HepG2 (cell line): Measurements from ENCODE around the gene CCNT2. TPM values are rescaled to one million over a fixed set of nuclear protein-coding genes. Genes with fewer than 3 reads are reported as not detected.

ENCODE experiments used
- AGO2 ChIP-seq: fragments of 200-400 bp; formaldehyde crosslinking; optimal IDR thresholded peaks from 2 replicates; pipeline ENCODE3; 2017; ENCODE audit warnings: mild to moderate bottlenecking, low read depth, low read length, moderate library complexity
- CEBPG ChIP-seq: IDR thresholded peaks from 2 replicates; pipeline ENCODE4 v1.6.1; 2016
- ELF3 ChIP-seq: IDR thresholded peaks from 2 replicates; pipeline ENCODE4 v1.6.1; 2016; ENCODE audit warnings: missing genetic modification reagents, missing compliant biosample characterization
- FOSL1 ChIP-seq: sonication (generic); formaldehyde crosslinking; IDR thresholded peaks from 2 replicates; pipeline ENCODE4 v1.9.0; 2021; ENCODE audit warnings: missing genetic modification reagents, borderline replicate concordance
- NFRKB ChIP-seq: fragments of 450-650 bp; IDR thresholded peaks from 2 replicates; pipeline ENCODE4 v1.6.1; 2017
- RXRB ChIP-seq: IDR thresholded peaks from 2 replicates; pipeline ENCODE4 v1.6.1; 2016; ENCODE audit warnings: borderline replicate concordance, missing genetic modification reagents, missing compliant biosample characterization
- SKI ChIP-seq: fragments of 450-650 bp; IDR thresholded peaks from one replicate; pipeline ENCODE4 v1.6.1; 2018; ENCODE audit warnings: mild to moderate bottlenecking; ENCODE audit not compliant: partially characterized antibody
- SRSF9 ChIP-seq: fragments of 200-400 bp; formaldehyde crosslinking; IDR thresholded peaks from 2 replicates; pipeline ENCODE4 v1.6.1; 2018; ENCODE audit warnings: borderline replicate concordance, mild to moderate bottlenecking, low read depth, low read length; ENCODE audit not compliant: insufficient read depth, poor library complexity, severe bottlenecking
- SYNCRIP ChIP-seq: fragments of 200-400 bp; formaldehyde crosslinking; IDR thresholded peaks from 2 replicates; pipeline ENCODE4 v1.6.1; 2018; ENCODE audit warnings: mild to moderate bottlenecking, low read depth, low read length; ENCODE audit not compliant: insufficient read depth
- XBP1 ChIP-seq: sonication (generic); formaldehyde crosslinking; IDR thresholded peaks from 2 replicates; pipeline ENCODE4 v1.5.0; 2020; ENCODE audit warnings: missing genetic modification reagents
- ZBTB42 ChIP-seq: sonication (generic); formaldehyde crosslinking; IDR thresholded peaks from 2 replicates; pipeline ENCODE4 v1.5.0; 2020; ENCODE audit warnings: mild to moderate bottlenecking, missing genetic modification reagents
- ZNF136 ChIP-seq: sonication (generic); formaldehyde crosslinking; IDR thresholded peaks from 2 replicates; pipeline ENCODE4 v1.8.1; 2022; ENCODE audit warnings: low read depth, mild to moderate bottlenecking, moderate library complexity, missing genetic modification reagents
- ZNF224 ChIP-seq: sonication (generic); formaldehyde crosslinking; IDR thresholded peaks from 2 replicates; pipeline ENCODE4 v1.5.0; 2020; ENCODE audit warnings: mild to moderate bottlenecking, missing genetic modification reagents
- ZNF235 ChIP-seq: sonication (generic); formaldehyde crosslinking; IDR thresholded peaks from 2 replicates; pipeline ENCODE4 v1.8.1; 2023; ENCODE audit warnings: mild to moderate bottlenecking, missing genetic modification reagents, borderline replicate concordance
- ZNF3 ChIP-seq: IDR thresholded peaks from 2 replicates; pipeline ENCODE4 v1.7.0; 2017; ENCODE audit warnings: inconsistent platforms
- polyA plus RNA-seq, 8 experiments: library from polyadenylated mRNA; depleted of rRNA in 3 of 8; stranded (reverse) in 7 of 8; unstranded in 1 of 8; fragments of >200 nt; fragmentation: Illumina TruSeq in 4 of 8; extraction: Trizol in 4 of 8; gene quantifications; 2 replicates each; pipeline versions ENCODE4 v1.2.1 to v1.2.3, GENCODE V29; 2011 to 2016; ENCODE audit warnings: low read depth in 4 of 8, missing spikeins in 1 of 8, mixed read lengths in 1 of 8; ENCODE audit not compliant: insufficient read depth in 1 of 8
- total RNA-seq, 5 experiments: library from RNA; depleted of rRNA; stranded (reverse); fragments of >200 nt; fragmentation: Illumina TruSeq; extraction: Trizol; gene quantifications; 2 replicates each; pipeline ENCODE4 v1.2.3, GENCODE V29; 2016; ENCODE audit warnings: low read depth in 1 of 5
- TF ChIP-seq, protein P1 (sequence below): sonication (generic); formaldehyde crosslinking; IDR thresholded peaks from 2 replicates; pipeline ENCODE4 v1.4.0; 2020; ENCODE audit warnings: mild to moderate bottlenecking, missing genetic modification reagents
- TF ChIP-seq, protein P2 (sequence below): sonication (generic); formaldehyde crosslinking; IDR thresholded peaks from 2 replicates; pipeline ENCODE4 v1.4.0; 2020; ENCODE audit warnings: missing genetic modification reagents
- TF ChIP-seq, protein P3 (sequence below): sonication (generic); formaldehyde crosslinking; IDR thresholded peaks from 2 replicates; pipeline ENCODE4 v1.4.0; 2020; ENCODE audit warnings: low read depth, mild to moderate bottlenecking, missing genetic modification reagents
- TF ChIP-seq, protein P4 (sequence below): sonication (generic); formaldehyde crosslinking; IDR thresholded peaks from 2 replicates; pipeline ENCODE4 v1.8.0; 2023; ENCODE audit warnings: mild to moderate bottlenecking, missing genetic modification reagents

CCNT2 gene
- total and polyA plus RNA-seq, 2 of the 13 experiments (the other 11 are each of a cell fraction or from before 2014, with no cell fraction given) = 22.1 to 34.4 TPM

DNA sequence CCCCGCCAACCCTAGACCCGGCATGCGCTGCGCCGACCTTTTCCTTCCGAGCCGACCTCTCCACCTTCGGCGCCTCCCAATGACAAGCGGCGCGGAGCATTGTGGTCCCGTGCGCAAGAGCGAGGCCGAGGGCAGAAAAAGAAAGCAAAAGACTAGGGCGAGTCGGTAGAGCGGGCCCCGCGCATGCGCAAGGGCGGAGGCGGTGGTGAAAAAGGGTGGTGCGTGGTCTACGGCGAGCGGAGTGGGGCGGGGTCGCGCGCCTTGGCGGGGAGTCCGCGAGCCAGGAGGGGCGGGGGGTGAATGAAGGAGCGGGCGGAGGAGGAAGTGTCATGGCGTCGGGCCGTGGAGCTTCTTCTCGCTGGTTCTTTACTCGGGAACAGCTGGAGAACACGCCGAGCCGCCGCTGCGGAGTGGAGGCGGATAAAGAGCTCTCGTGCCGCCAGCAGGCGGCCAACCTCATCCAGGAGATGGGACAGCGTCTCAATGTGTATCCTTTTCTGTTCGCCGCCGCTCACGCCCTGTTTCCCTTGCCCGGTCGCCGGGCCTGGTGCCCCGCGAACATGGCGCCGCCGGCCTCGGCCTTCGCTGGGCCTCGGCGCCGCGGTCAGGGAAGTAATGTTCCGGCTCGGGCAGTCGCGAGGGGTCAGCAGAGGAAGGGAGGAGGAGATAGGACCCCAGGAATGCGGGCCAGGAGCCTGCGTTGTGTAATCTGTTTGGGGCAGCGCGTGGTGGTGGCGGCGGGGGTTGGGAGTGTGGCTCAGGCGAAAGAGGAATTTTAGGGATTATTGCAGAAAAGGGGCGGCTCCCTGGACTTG lies at the start of gene CCNT2 (continued):
- TF ChIP-seq, protein P1, sequence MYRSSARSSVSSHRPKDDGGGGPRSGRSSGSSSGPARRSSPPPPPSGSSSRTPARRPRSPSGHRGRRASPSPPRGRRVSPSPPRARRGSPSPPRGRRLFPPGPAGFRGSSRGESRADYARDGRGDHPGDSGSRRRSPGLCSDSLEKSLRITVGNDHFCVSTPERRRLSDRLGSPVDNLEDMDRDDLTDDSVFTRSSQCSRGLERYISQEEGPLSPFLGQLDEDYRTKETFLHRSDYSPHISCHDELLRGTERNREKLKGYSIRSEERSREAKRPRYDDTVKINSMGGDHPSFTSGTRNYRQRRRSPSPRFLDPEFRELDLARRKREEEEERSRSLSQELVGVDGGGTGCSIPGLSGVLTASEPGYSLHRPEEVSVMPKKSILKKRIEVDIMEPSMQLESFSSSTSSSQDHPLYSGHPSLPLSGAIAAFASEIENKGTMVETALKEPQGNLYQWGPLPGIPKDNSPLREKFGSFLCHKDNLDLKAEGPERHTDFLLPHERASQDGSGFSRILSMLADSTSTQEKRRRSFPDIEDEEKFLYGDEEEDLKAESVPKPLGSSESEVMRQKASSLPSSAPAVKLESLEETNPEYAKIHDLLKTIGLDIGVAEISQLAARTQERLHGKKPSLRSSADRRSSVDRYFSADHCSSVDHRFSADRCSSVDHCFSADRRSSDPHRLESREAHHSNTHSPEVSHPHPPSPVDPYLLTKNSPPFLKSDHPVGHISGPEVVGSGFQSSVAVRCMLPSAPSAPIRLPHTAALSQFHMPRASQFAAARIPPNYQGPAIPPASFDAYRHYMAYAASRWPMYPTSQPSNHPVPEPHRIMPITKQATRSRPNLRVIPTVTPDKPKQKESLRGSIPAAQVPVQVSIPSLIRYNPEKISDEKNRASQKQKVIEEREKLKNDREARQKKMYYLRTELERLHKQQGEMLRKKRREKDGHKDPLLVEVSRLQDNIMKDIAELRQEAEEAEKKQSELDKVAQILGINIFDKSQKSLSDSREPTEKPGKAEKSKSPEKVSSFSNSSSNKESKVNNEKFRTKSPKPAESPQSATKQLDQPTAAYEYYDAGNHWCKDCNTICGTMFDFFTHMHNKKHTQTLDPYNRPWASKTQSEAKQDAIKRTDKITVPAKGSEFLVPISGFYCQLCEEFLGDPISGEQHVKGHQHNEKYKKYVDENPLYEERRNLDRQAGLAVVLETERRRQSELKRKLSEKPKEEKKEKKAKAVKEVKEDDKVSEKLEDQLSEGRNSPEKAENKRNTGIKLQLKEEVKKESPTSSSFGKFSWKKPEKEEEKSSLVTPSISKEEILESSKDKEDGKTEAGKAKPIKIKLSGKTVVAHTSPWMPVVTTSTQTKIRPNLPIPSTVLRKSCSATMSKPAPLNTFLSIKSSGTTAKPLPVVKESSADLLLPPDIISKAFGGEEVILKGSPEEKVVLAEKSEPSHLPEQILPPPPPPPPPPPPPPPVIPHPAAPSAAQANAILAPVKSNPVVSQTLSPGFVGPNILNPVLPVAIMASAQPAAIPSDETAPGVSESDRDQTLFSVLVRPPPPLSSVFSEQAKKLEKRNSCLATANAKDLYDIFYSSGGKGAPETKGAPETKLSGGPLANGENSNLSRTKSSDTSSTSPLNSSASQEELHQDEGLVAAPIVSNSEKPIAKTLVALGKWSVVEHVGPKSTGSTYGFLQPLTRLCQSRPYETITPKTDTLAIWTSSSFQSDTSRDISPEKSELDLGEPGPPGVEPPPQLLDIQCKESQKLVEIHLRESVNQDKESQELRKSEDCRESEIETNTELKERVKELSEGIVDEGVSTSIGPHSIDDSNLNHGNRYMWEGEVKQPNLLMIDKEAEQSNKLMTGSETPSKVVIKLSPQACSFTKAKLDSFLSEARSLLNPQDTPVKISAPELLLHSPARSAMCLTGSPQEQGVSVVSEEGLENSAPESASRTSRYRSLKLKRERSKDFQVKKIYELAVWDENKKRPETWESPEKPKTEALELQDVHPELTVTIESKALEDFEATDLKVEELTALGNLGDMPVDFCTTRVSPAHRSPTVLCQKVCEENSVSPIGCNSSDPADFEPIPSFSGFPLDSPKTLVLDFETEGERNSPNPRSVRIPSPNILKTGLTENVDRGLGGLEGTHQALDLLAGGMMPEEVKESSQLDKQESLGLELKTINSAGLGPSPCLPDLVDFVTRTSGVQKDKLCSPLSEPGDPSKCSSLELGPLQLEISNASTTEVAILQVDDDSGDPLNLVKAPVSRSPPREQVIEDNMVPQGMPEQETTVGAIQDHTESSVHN = no peak
- TF ChIP-seq SYNCRIP (no peak), SKI (no peak), AGO2 (peak; percentile 97), ZNF3 (CRISPR knock-in tag) (no peak), ZNF235 (no peak), NFRKB (peak; percentile 90), ZNF136 (no peak; the same call in 1 of the 2 replicates), FOSL1 (CRISPR knock-in tag) (no peak), ELF3 (CRISPR knock-in tag) (peak; percentile 93), ZBTB42 (CRISPR knock-in tag) (peak; percentile 86; the same call in 1 of the 2 replicates), ZNF224 (CRISPR knock-in tag) (peak; percentile 50; the same call in 1 of the 2 replicates), SRSF9 (no peak), XBP1 (CRISPR knock-in tag) (no peak), RXRB (peak; percentile 67), CEBPG (peak; percentile 65)
- TF ChIP-seq, protein P2, sequence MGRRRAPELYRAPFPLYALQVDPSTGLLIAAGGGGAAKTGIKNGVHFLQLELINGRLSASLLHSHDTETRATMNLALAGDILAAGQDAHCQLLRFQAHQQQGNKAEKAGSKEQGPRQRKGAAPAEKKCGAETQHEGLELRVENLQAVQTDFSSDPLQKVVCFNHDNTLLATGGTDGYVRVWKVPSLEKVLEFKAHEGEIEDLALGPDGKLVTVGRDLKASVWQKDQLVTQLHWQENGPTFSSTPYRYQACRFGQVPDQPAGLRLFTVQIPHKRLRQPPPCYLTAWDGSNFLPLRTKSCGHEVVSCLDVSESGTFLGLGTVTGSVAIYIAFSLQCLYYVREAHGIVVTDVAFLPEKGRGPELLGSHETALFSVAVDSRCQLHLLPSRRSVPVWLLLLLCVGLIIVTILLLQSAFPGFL (CRISPR knock-in tag) = 0 out of 2 replicates have a peak, but pooled peaks have one; percentile 39
- TF ChIP-seq, protein P3, sequence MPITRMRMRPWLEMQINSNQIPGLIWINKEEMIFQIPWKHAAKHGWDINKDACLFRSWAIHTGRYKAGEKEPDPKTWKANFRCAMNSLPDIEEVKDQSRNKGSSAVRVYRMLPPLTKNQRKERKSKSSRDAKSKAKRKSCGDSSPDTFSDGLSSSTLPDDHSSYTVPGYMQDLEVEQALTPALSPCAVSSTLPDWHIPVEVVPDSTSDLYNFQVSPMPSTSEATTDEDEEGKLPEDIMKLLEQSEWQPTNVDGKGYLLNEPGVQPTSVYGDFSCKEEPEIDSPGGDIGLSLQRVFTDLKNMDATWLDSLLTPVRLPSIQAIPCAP (CRISPR knock-in tag) = 0 out of 2 replicates have a peak, but pooled peaks have one; percentile 73
- TF ChIP-seq, protein P4, sequence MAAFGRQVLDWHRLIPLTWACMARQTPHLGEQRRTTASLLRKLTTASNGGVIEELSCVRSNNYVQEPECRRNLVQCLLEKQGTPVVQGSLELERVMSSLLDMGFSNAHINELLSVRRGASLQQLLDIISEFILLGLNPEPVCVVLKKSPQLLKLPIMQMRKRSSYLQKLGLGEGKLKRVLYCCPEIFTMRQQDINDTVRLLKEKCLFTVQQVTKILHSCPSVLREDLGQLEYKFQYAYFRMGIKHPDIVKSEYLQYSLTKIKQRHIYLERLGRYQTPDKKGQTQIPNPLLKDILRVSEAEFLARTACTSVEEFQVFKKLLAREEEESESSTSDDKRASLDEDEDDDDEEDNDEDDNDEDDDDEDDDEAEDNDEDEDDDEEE (CRISPR knock-in tag) = no peak; the same call in none of the 2 replicates
